Dermis microvascular lymphatic vessel endothelial cell (primary cell): ENCODE results near the gene GSK3A. TPM values are rescaled to one million over a fixed set of nuclear protein-coding genes. Genes with fewer than 3 reads are reported as not detected.

Experiments
- DNase-seq, 2 donors: peaks; one replicate each; pipeline versions ENCODE4 v3.0.0 to v3.0.0-alpha.2; 2010; ENCODE audit warnings: low read depth in 2 of 2
- total RNA-seq: library from RNA; depleted of rRNA; stranded (reverse); fragments of >200 nt; gene quantifications from 2 replicates; pipeline ENCODE4 v1.2.1, GENCODE V29; 2014

GSK3A gene
- total RNA-seq, 1 donor from 2014 or later, result 8.9 TPM

- DNase-seq, result no peak
Measured at GRCh38 chr19:42249769-42250168, 7.4 kb upstream of the GSK3A start.

- no peak for DNase-seq
Measured at GRCh38 chr19:42249149-42249750, 6.8 kb upstream of the GSK3A start.

- no peak for DNase-seq
Measured at GRCh38 chr19:42248270-42249148, 6.1 kb upstream of the GSK3A start.

GRCh38 chr19:42247640-42248199 lies 5.3 kb upstream of the GSK3A start:
- DNase-seq, result no peak

- DNase-seq, result no peak
Measured at GRCh38 chr19:42246922-42247639, 4.7 kb upstream of the GSK3A start.

- peak in 1 of 2 donors; percentile 87 for DNase-seq
Measured at GRCh38 chr19:42246143-42246921, 3.9 kb upstream of the GSK3A start.

GRCh38 chr19:42245231-42245630 lies 2.8 kb upstream of the GSK3A start:
- no peak for DNase-seq

- DNase-seq, result peak; percentile 87 to 94
Measured at GRCh38 chr19:42244347-42245220, 2.2 kb upstream of the GSK3A start.

- DNase-seq, result no peak
Measured at GRCh38 chr19:42242069-42242511, 312 bp downstream of the GSK3A start.

- DNase-seq, result no peak
Measured at GRCh38 chr19:42241279-42241678, 1.1 kb downstream of the GSK3A start.

- no peak for DNase-seq
Measured at GRCh38 chr19:42239544-42240220, 2.7 kb downstream of the GSK3A start.

GRCh38 chr19:42235181-42235580 lies 7.2 kb downstream of the GSK3A start:
- no peak for DNase-seq

GRCh38 chr19:42234364-42234763 lies 8.0 kb downstream of the GSK3A start:
- no peak for DNase-seq

- DNase-seq, result no peak
Measured at GRCh38 chr19:42233678-42234292, 8.6 kb downstream of the GSK3A start.

GRCh38 chr19:42233106-42233505 lies 9.3 kb downstream of the GSK3A start:
- no peak for DNase-seq

- no peak for DNase-seq
Measured at GRCh38 chr19:42232435-42232834, 10.0 kb downstream of the GSK3A start.

- DNase-seq, result no peak
Measured at GRCh38 chr19:42230571-42230970, 11.8 kb downstream of the GSK3A start.

GRCh38 chr19:42229855-42230351 lies 12.5 kb downstream of the GSK3A start:
- peak in 1 of 2 donors; percentile 19 for DNase-seq

- DNase-seq, result no peak
Measured at GRCh38 chr19:42229301-42229854, 13.0 kb downstream of the GSK3A start.
